ENCODE measurements around the gene OLFM2. TPM values are rescaled to one million over a fixed set of nuclear protein-coding genes. Genes with fewer than 3 reads are reported as not detected.

The OLFM2 gene
- total RNA-seq, 1 experiment from 2014 or later: 75.6 TPM

DNA sequence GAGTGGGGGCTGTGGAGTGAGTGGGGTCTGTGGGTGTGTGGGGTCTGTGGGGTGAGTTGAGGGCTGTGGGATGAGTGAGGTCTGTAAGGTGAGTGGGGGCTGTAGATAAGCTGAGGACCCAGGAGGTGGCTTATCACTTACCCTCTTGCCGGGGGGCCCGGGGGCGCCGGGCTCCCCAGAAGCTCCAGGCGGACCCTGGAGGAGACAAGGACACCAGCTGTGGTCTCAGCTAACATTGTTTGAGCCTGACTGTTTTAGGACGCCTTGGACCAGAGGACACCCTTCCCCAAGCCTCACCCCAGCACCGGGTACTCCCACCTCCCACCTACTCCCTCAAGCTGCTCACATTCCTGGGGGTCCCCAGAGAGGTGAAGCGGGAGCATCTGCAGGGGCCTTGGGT, 34.2 kb upstream of the OLFM2 start:
- no peak overlapping the region for H3K56ac ChIP-seq (ENCODE audit: insufficient read length, low read depth, low read length)
- H3K4me2 ChIP-seq (ENCODE audit: insufficient read depth, insufficient read length, low read length): no peak overlapping the region
- no peak for DNase-seq
- TF ChIP-seq, protein P1, sequence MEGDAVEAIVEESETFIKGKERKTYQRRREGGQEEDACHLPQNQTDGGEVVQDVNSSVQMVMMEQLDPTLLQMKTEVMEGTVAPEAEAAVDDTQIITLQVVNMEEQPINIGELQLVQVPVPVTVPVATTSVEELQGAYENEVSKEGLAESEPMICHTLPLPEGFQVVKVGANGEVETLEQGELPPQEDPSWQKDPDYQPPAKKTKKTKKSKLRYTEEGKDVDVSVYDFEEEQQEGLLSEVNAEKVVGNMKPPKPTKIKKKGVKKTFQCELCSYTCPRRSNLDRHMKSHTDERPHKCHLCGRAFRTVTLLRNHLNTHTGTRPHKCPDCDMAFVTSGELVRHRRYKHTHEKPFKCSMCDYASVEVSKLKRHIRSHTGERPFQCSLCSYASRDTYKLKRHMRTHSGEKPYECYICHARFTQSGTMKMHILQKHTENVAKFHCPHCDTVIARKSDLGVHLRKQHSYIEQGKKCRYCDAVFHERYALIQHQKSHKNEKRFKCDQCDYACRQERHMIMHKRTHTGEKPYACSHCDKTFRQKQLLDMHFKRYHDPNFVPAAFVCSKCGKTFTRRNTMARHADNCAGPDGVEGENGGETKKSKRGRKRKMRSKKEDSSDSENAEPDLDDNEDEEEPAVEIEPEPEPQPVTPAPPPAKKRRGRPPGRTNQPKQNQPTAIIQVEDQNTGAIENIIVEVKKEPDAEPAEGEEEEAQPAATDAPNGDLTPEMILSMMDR (conservative IDR thresholded peaks at IDR 0.05): no peak
- H3K23ac ChIP-seq (ENCODE audit: insufficient read length, low read depth, low read length): no peak overlapping the region
- H3K27ac ChIP-seq (ENCODE audit: insufficient read length, low read depth, low read length): no peak overlapping the region
- peaks cover 2% of the 10 kb centered on the region; the same call in 1 of the 2 replicates for H3K27me3 ChIP-seq (ENCODE audit: insufficient read depth, low read length)
- no peak overlapping the region for H3K14ac ChIP-seq (ENCODE audit: insufficient read depth, low read length)
- H4K20me1 ChIP-seq (ENCODE audit: control insufficient read depth, insufficient read depth, insufficient read length): no peaks in the 10 kb centered on the region
- no peak overlapping the region for H4K8ac ChIP-seq (replicated peaks; ENCODE audit: insufficient read length, low read depth, low read length)
- H2BK15ac ChIP-seq (ENCODE audit: low read depth, low read length): no peak overlapping the region
- H2BK20ac ChIP-seq (ENCODE audit: low read depth, low read length, poor library complexity, severe bottlenecking): no peak overlapping the region
- H3K9ac ChIP-seq (ENCODE audit: extremely low read depth, insufficient read length, low read length): no peak overlapping the region
- H4K5ac ChIP-seq (ENCODE audit: insufficient read length, low read depth, low read length): no peak overlapping the region
- no peaks in the 10 kb centered on the region for H3K9me3 ChIP-seq (ENCODE audit: control insufficient read depth, low read depth, low read length)
- no peak overlapping the region for H3T11ph ChIP-seq (ENCODE audit: low read length)
- Mint-ChIP-seq H3K27ac (no peak overlapping the region), H3K27me3 (ENCODE audit: low read depth) (peaks cover 53% of the 10 kb centered on the region), H3K9me3 (no peaks in the 10 kb centered on the region; a peak in 1 of 5 replicates), H3K4me3 (no peak overlapping the region), H3K4me1 (peaks cover 7 to 12% of the 10 kb centered on the region in 2 experiments), H3K36me3 (ENCODE audit: insufficient read depth in 1 of 3, low read depth in 3 of 3) (no peaks in the 10 kb centered on the region; a peak in 2 of 7 replicates)
- H2BK120ac ChIP-seq (ENCODE audit: low read depth, low read length, poor library complexity, severe bottlenecking): no peak overlapping the region
- no peak overlapping the region for H2BK5ac ChIP-seq (ENCODE audit: insufficient read length, low read length)
- H3K4me1 ChIP-seq (ENCODE audit: insufficient read depth, low read length): no peaks in the 10 kb centered on the region
- H3K18ac ChIP-seq (ENCODE audit: insufficient read length, low read depth, low read length): no peak overlapping the region
- H2BK12ac ChIP-seq (ENCODE audit: insufficient read length, low read depth, low read length): no peak overlapping the region
- H2AFZ ChIP-seq (ENCODE audit: low read length): no peak overlapping the region
- no peak overlapping the region for H4K91ac ChIP-seq (ENCODE audit: insufficient read length, low read depth, low read length)
- H2AK5ac ChIP-seq (ENCODE audit: insufficient read length, low read length): no peak overlapping the region
- H3K23me2 ChIP-seq (ENCODE audit: insufficient read length, low read depth, low read length, poor library complexity, severe bottlenecking): no peaks in the 10 kb centered on the region
- H3K4ac ChIP-seq (ENCODE audit: low read depth, low read length): no peak overlapping the region
- H3K79me2 ChIP-seq (ENCODE audit: insufficient read depth, low read length): no peaks in the 10 kb centered on the region
- no CpG with 5 or more reads among the region's 8 CpGs for WGBS (ENCODE audit: extremely low coverage, insufficient read length, low lambda C conversion rate)
- H3K79me1 ChIP-seq (ENCODE audit: insufficient read depth, low read depth, low read length, poor library complexity, severe bottlenecking): no peaks in the 10 kb centered on the region
